Pancreas (tissue), 10 donors: ENCODE data around the gene C20orf141. TPM values are rescaled to one million over a fixed set of nuclear protein-coding genes. Genes with fewer than 3 reads are reported as not detected.

Source experiments
- ATAC-seq, 4 donors: fragments of 200-7000 bp; cut with Tn5 transposase; one replicate each; pipeline versions ENCODE4 v1.8.0 to v1.9.1; 2020; ENCODE audit warnings: mild to moderate bottlenecking in 4 of 4, moderate library complexity in 4 of 4
- DNase-seq, 6 donors: peaks; one replicate each; pipeline ENCODE4 v3.0.0-alpha.2; 2020
- FAIRE-seq: peaks from 2 replicates; lab custom pipeline; 2012; peaks lifted over from hg19 to GRCh38; lab: Jason Lieb, UNC
- H3K27ac ChIP-seq, 4 donors: fragments of 200-600 bp; sonication (generic); 1 replicate in 3 of 4; 2 replicates in 1 of 4; pipeline versions ENCODE4 v1.5.0 to v1.8.0; 2020
- H3K27me3 ChIP-seq, 4 donors: fragments of 200-600 bp; one replicate each; pipeline ENCODE4 v1.8.0; 2021
- H3K36me3 ChIP-seq, 3 donors: fragments of 200-600 bp; sonication (generic) in 1 of 3; one replicate each; pipeline versions ENCODE4 v1.5.0 to v1.8.0; 2020 to 2021
- H3K4me1 ChIP-seq, 3 donors: fragments of 200-600 bp; one replicate each; pipeline ENCODE4 v1.8.0; 2021
- H3K4me3 ChIP-seq, 4 donors: fragments of 200-600 bp; sonication (generic) in 2 of 4; one replicate each; pipeline versions ENCODE4 v1.5.0 to v1.8.0; 2020 to 2021
- H3K9me3 ChIP-seq, 4 donors: fragments of 200-600 bp; one replicate each; pipeline ENCODE4 v1.8.0; 2021
- CTCF ChIP-seq, 4 donors: fragments of 200-600 bp; sonication (generic) in 3 of 4; IDR thresholded peaks; one replicate each; pipeline versions ENCODE4 v1.5.0 to v1.8.0; 2021; ENCODE audit warnings: antibody characterized with exemption in 4 of 4
- WGBS, 2 donors: extraction: QIAGEN DNeasy Blood & Tissue Kit; methylation state at CpG; one replicate each; pipeline ENCODE4 v1.1.7; 2013; 5-methylcytosine and 5-hydroxymethylcytosine counted together
- intact Hi-C, 3 donors: fragments of 100-400 bp; cut with DNase I; formaldehyde crosslinking; loops; one replicate each; pipeline versions ENCODE4 v1.11.1 to v1.14.2; 2022
- polyA plus RNA-seq, 2 donors: library from polyadenylated mRNA; stranded (reverse); fragments of 200-250 nt; gene quantifications; one replicate each; pipeline ENCODE4 v1.2.3, GENCODE V29; 2013
- total RNA-seq, 6 donors: library from RNA; stranded (reverse); fragmentation: NEBNext Ultra II Directional in 4 of 6; extraction: Animal tissue kit (Norgen Biotek cat#: 25700) in 4 of 6; gene quantifications; one replicate each; pipeline versions ENCODE4 v1.2.1 to v1.2.4, GENCODE V29; 2021 to 2023
- donor health status: healthy with polysubstance abuse.
- donor health status: DM: no; HTN: no; CAD: no; lungs with moderate emphysema.
- donor health status: DM: no; HTN: no; CAD: no.
- donor health status: control.
- donor health status: control.
- donor health status: Bipolar disorder and iron deficiency.
- donor health status: DM: yes; HTN: yes; CAD: no.
- donor health status: DM: no; HTN: no; CAD: no.
- donor health status: DM: no; HTN: no; CAD: no.
- donor health status: DM: yes; HTN: yes; CAD: no.

The C20orf141 gene
- total and polyA plus RNA-seq, 8 donors, result 0.19 TPM; not detected in 7

- Histone ChIP-seq H3K27me3 (no peaks in the 10 kb centered on the region), H3K27ac (no peak overlapping the region), H3K4me1 (no peaks in the 10 kb centered on the region), H3K36me3 (peaks cover 0 to 7% (median 0%) of the 10 kb centered on the region in 3 donors), H3K9me3 (no peaks in the 10 kb centered on the region), H3K4me3 (no peak overlapping the region)
- intact Hi-C loops, result no loop called here
- DNase-seq (no peak), FAIRE-seq (no peak), ATAC-seq (peak in 1 of 4 donors; percentile 30)
- WGBS, 2 donors, result 87 to 90% methylated on average over 4 of the region's 4 CpGs
- TF ChIP-seq CTCF (IDR thresholded peaks at IDR 0.05), result no peak
Measured at GRCh38 chr20:2859330-2860121, 44.7 kb downstream of the C20orf141 start.

- 93 to 96% methylated on average over 12 of the region's 12 CpGs for WGBS, 2 donors
- Histone ChIP-seq H3K27ac (no peak overlapping the region), H3K27me3 (no peaks in the 10 kb centered on the region), H3K4me3 (no peak overlapping the region), H3K36me3 (peaks cover 0 to 7% (median 4%) of the 10 kb centered on the region in 3 donors), H3K4me1 (no peaks in the 10 kb centered on the region), H3K9me3 (no peaks in the 10 kb centered on the region)
- TF ChIP-seq CTCF (IDR thresholded peaks at IDR 0.05), result no peak
- DNase-seq, result no peak
- intact Hi-C loops, result no loop called here
- no peak for FAIRE-seq
- no peak for ATAC-seq
Measured at GRCh38 chr20:2864626-2865025, 49.8 kb downstream of the C20orf141 start.

GRCh38 chr20:2865101-2865500, 50.3 kb downstream of the C20orf141 start:
- TF ChIP-seq CTCF (IDR thresholded peaks at IDR 0.05), result no peak
- intact Hi-C loops, result no loop called here
- ATAC-seq (no peak), DNase-seq (no peak), FAIRE-seq (no peak)
- Histone ChIP-seq H3K27ac (no peak overlapping the region), H3K9me3 (no peaks in the 10 kb centered on the region), H3K36me3 (peaks cover 0 to 7% (median 4%) of the 10 kb centered on the region in 3 donors), H3K4me3 (no peak overlapping the region), H3K4me1 (no peaks in the 10 kb centered on the region), H3K27me3 (no peaks in the 10 kb centered on the region)
- 96 to 98% methylated on average over 10 of the region's 10 CpGs for WGBS, 2 donors

Other genes with a start within 250 kb of the C20orf141 start
- 10 to 100 TPM; 36.2 to 83.1 (median 60.1) TPM for gene NOP56, start 162.4 kb upstream of the C20orf141 start, total RNA-seq
- 100 to 1,000 TPM; 124 to 204 TPM for gene NOP56, start 162.4 kb upstream of the C20orf141 start, polyA plus RNA-seq
- 10 to 100 TPM; 27.3 to 41.3 (median 31.3) TPM for gene IDH3B, start 150.8 kb upstream of the C20orf141 start, total RNA-seq
- gene IDH3B, start 150.8 kb upstream of the C20orf141 start, polyA plus RNA-seq, result 10 to 100 TPM; 51.2 to 83.3 TPM
- 10 to 100 TPM in 2 of 6 donors, 1 to 10 TPM in 4; 6.8 to 16.4 (median 8.1) TPM for gene EBF4, start 122.2 kb upstream of the C20orf141 start, total RNA-seq
- 10 to 100 TPM; 22.9 to 25.3 TPM for gene EBF4, start 122.2 kb upstream of the C20orf141 start, polyA plus RNA-seq
- gene CPXM1, start 14.4 kb upstream of the C20orf141 start, total RNA-seq, result 10 to 100 TPM in 1 of 6 donors, 1 to 10 TPM in 2, under 1 TPM in 3; 0.28 to 10.6 (median 2.2) TPM
- gene CPXM1, start 14.4 kb upstream of the C20orf141 start, polyA plus RNA-seq, result 1 to 10 TPM; 1.1 to 2.9 TPM
- not detected for gene TMEM239, start 1.4 kb downstream of the C20orf141 start, total RNA-seq
- gene TMEM239, start 1.4 kb downstream of the C20orf141 start, polyA plus RNA-seq, result not detected
- gene PCED1A, start 25.7 kb downstream of the C20orf141 start, total RNA-seq, result 10 to 100 TPM; 12.1 to 30.9 (median 13.5) TPM
- gene PCED1A, start 25.7 kb downstream of the C20orf141 start, polyA plus RNA-seq, result 100 to 1,000 TPM; 104 to 110 TPM
- 10 to 100 TPM; 19.2 to 30.3 (median 21.0) TPM for gene VPS16, start 25.8 kb downstream of the C20orf141 start, total RNA-seq
- 10 to 100 TPM; 69.3 to 93.4 TPM for gene VPS16, start 25.8 kb downstream of the C20orf141 start, polyA plus RNA-seq
- gene PTPRA, start 58.5 kb downstream of the C20orf141 start, total RNA-seq, result 10 to 100 TPM; 14.4 to 29.1 (median 18.2) TPM
- gene PTPRA, start 58.5 kb downstream of the C20orf141 start, polyA plus RNA-seq, result 10 to 100 TPM in 1 of 2 donors, 1 to 10 TPM in 1; 6.8 to 20.9 TPM
- gene GNRH2, start 228.6 kb downstream of the C20orf141 start, total RNA-seq, result not detected
- not detected for gene GNRH2, start 228.6 kb downstream of the C20orf141 start, polyA plus RNA-seq
- gene MRPS26, start 231.1 kb downstream of the C20orf141 start, total RNA-seq, result 10 to 100 TPM; 14.4 to 26.7 (median 20.5) TPM
- 10 to 100 TPM; 46.4 to 46.7 TPM for gene MRPS26, start 231.1 kb downstream of the C20orf141 start, polyA plus RNA-seq